Type B pancreatic cell (in vitro differentiated cells): ENCODE results near the gene TAF5L. TPM values are rescaled to one million over a fixed set of nuclear protein-coding genes. Genes with fewer than 3 reads are reported as not detected.

Experiments used
- DNase-seq: peaks from one replicate; pipeline ENCODE4 v3.0.0; 2021; ENCODE audit warnings: mixed read lengths; ENCODE audit not compliant: unreplicated experiment; ENCODE audit errors: extremely low spot score
- H3K27ac Mint-ChIP-seq: 2 replicates; pipeline ENCODE4 v1.8.0; 2021; ENCODE audit warnings: mild to moderate bottlenecking, mixed read lengths
- H3K27me3 Mint-ChIP-seq: 2 replicates; pipeline ENCODE4 v1.8.0; 2021; ENCODE audit warnings: mixed read lengths
- H3K36me3 Mint-ChIP-seq: 2 replicates; pipeline ENCODE4 v1.8.0; 2021; ENCODE audit warnings: mixed read lengths
- H3K4me1 Mint-ChIP-seq: one replicate; pipeline ENCODE4 v1.8.0; 2021; ENCODE audit warnings: mixed read lengths; ENCODE audit not compliant: unreplicated experiment
- H3K4me3 Mint-ChIP-seq: 2 replicates; pipeline ENCODE4 v1.8.0; 2021; ENCODE audit warnings: mild to moderate bottlenecking, mixed read lengths
- H3K9me3 Mint-ChIP-seq: 2 replicates; pipeline ENCODE4 v1.8.0; 2021; ENCODE audit warnings: mixed read lengths
- long read RNA-seq: library from polyadenylated mRNA; unstranded; transcript quantifications from one replicate; pipeline ENCODE4 v2.0.0, GENCODE V29; 2020
- total RNA-seq: library from RNA; stranded (reverse); gene quantifications from 2 replicates; pipeline ENCODE4 v1.2.1, GENCODE V29; 2021; ENCODE audit warnings: low replicate concordance
- TF ChIP-seq, protein P1 (sequence below): fragments of 200-600 bp; sonication (generic); conservative IDR thresholded peaks from 2 replicates; pipeline ENCODE4 v1.5.0; 2021; ENCODE audit warnings: antibody characterized with exemption, mild to moderate bottlenecking

The TAF5L gene
- 16.9 and 17.4 TPM in 2 replicates for total RNA-seq
- long read RNA-seq, partial matches to known transcripts, result 1 of 2 reads
- long read RNA-seq, other reads (novel, unspliced or antisense), result 1 of 2 reads

DNA sequence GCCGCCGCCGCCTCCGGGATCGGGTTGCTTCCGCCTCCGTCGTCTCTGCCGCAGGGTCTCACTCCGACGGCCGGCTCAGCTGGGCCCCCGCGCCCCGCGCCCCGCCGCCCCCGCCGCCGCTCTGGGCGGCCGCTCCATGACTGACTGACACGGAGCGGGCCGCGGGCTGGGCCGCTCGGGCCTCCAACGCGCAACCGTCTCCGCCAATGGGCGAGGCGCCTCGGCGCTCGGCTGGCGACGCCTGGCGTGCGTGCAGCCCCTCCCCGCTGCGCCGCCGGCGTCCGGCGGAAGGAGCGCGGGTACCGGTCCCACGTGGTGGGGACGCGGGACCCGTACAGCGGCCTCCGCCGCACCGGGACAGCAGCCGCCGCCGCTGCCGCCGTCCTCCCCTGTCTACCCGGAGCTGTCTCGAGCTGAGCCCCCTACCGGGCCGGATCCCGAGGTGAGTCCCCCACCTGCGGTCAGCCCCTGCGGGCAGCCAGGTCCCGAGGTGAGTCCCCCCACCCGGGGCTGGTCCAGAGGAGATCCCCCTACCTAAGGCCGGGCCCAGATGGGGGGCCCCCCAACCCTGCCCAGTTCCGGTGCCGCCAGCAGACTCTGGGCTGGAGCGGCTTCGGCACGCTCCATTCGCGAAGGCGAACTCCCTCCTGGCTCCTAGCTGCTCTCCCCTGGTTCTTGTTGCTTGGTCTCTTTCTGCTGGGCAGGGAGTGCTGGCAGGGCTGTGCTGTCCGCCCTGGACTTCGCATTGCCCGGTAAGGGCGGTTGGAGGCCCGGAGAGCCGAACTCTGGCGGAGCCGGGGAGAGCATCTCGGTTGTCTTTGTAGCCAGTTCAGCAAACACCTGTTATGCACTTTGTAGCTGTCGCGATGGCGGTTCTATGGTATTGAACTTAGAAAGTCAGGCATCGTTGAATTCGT, at the start of gene TAF5L, which contains the start of gene URB2:
TSS of gene TAF5L (minus strand) at position 208 of the 917 bp plus-strand sequence. CDS start 11,640 bp downstream, outside the sequence.
TSS of gene URB2 (plus strand) at position 333 of the 917 bp plus-strand sequence. CDS start 1,387 bp downstream, outside the sequence.
- peaks cover 27% of the 10 kb centered on the region for H3K4me1 Mint-ChIP-seq
- peaks cover 8% of the 10 kb centered on the region for H3K36me3 Mint-ChIP-seq
- peak; percentile 94 for DNase-seq
- no peaks in the 10 kb centered on the region for H3K9me3 Mint-ChIP-seq
- H3K4me3 Mint-ChIP-seq, result peak within 1 kb of the TSS; percentile 99
- H3K27me3 Mint-ChIP-seq, result no peaks in the 10 kb centered on the region
- TF ChIP-seq, protein P1, sequence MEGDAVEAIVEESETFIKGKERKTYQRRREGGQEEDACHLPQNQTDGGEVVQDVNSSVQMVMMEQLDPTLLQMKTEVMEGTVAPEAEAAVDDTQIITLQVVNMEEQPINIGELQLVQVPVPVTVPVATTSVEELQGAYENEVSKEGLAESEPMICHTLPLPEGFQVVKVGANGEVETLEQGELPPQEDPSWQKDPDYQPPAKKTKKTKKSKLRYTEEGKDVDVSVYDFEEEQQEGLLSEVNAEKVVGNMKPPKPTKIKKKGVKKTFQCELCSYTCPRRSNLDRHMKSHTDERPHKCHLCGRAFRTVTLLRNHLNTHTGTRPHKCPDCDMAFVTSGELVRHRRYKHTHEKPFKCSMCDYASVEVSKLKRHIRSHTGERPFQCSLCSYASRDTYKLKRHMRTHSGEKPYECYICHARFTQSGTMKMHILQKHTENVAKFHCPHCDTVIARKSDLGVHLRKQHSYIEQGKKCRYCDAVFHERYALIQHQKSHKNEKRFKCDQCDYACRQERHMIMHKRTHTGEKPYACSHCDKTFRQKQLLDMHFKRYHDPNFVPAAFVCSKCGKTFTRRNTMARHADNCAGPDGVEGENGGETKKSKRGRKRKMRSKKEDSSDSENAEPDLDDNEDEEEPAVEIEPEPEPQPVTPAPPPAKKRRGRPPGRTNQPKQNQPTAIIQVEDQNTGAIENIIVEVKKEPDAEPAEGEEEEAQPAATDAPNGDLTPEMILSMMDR, result no peak
- H3K27ac Mint-ChIP-seq, result peak within 1 kb of the TSS; percentile 97

DNA sequence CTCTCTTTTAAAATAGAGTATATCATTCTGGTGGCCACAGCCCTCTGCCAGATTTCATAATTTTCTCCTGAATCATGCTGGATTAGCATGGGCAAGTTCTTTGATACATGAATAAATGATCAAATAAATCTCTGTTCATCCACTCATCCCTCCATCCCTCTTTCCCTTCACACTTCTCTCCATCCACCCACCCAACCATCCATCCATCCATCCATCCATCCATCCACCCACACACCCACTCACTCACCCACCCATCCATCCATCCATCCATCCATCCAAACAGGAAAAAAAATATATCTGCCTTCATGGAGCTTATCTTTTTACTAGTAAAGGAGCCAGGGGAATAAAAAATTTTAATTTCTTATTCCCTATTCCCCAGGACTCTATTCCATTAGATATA, 49.5 kb upstream of the TAF5L start:
- H3K27me3 Mint-ChIP-seq, result no peaks in the 10 kb centered on the region
- no peaks in the 10 kb centered on the region for H3K4me1 Mint-ChIP-seq
- DNase-seq, result no peak
- no peak overlapping the region for H3K4me3 Mint-ChIP-seq
- no peaks in the 10 kb centered on the region for H3K36me3 Mint-ChIP-seq
- H3K9me3 Mint-ChIP-seq, result no peaks in the 10 kb centered on the region
- TF ChIP-seq, protein P1, result no peak
- no peak overlapping the region for H3K27ac Mint-ChIP-seq

DNA sequence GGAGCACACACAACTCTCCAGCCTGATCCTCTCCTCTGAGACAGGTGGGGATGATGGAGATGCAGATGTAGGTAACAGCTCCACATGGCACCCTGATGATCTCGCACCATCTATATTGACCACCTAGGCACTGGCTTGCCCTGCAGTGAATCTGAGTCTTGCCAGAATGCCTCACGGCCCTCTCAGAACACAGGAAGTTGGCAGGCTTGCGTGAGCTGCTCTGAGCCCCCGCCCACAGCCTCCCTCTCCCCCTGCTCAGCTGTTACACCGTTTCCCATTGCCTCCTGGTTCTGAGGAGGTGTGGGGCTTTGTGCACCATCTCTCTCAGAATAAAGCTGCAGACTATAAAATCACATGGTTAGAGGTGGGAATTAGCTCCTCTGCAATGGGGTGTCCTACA, 48.1 kb upstream of the TAF5L start:
- H3K4me3 Mint-ChIP-seq, result no peak overlapping the region
- no peaks in the 10 kb centered on the region for H3K9me3 Mint-ChIP-seq
- H3K27ac Mint-ChIP-seq, result no peak overlapping the region
- H3K27me3 Mint-ChIP-seq, result no peaks in the 10 kb centered on the region
- no peaks in the 10 kb centered on the region for H3K36me3 Mint-ChIP-seq
- no peak for DNase-seq
- TF ChIP-seq, protein P1, result no peak
- no peaks in the 10 kb centered on the region for H3K4me1 Mint-ChIP-seq

DNA sequence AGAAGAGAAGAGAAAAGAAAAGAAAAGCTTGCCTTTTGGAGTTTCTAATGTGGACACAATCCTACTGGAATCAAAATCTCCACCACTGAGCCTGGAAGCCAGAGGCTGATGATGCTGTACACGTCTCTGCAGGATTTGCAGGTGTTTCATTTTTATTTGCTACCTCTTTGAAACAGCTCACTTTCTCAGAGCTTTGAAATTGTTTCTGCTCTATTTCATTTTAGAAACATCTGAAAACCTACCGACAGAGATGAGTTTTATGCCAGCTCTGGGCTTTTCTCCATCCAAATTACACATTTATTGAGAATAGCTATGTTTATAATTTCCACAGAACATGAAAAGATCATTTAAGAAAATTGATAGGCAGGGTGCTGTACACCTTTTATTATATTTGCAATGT, 46.3 kb upstream of the TAF5L start:
- Mint-ChIP-seq H3K36me3 (no peaks in the 10 kb centered on the region), H3K4me1 (no peaks in the 10 kb centered on the region), H3K4me3 (no peak overlapping the region), H3K27ac (no peak overlapping the region), H3K9me3 (no peaks in the 10 kb centered on the region), H3K27me3 (no peaks in the 10 kb centered on the region)
- TF ChIP-seq, protein P1, result no peak
- no peak for DNase-seq

DNA sequence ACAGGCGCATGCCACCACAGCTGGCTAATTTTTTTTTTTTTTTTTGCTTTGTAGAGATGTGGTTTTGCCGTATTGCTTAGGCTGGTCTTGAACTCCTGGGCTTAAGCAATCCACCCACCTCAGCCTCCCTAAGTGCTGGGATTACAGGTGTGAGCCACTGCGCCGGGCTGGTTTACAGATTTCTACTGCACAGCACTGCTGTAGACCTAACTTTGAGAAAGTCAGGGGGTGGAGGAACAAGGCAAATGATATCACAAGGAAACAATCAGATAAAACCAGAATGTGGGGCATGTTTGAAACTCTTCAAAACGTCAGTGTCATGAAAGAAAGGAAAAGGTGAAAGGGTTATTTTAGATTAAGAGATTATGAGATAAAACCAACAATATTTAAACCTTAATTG, 45.4 kb upstream of the TAF5L start:
- Mint-ChIP-seq H3K27ac (no peak overlapping the region), H3K27me3 (no peaks in the 10 kb centered on the region), H3K36me3 (no peaks in the 10 kb centered on the region), H3K4me1 (no peaks in the 10 kb centered on the region), H3K4me3 (no peak overlapping the region), H3K9me3 (no peaks in the 10 kb centered on the region)
- no peak for DNase-seq
- TF ChIP-seq, protein P1, result no peak
